Esophagus mucosa (tissue), 1 donor: ENCODE data around the gene TCF23. TPM values are rescaled to one million over a fixed set of nuclear protein-coding genes. Genes with fewer than 3 reads are reported as not detected.
A peak's percentile ranks its signal among the peaks of the same experiment; 100 is the strongest.
"Not testable (repeated sequence)": the region's sequence is repeated elsewhere in the genome, so short reads cannot be mapped to it uniquely, and the experiment has no call there.

Experiments used
- ATAC-seq: fragments of 200-7000 bp; cut with Tn5 transposase; one replicate; pipeline ENCODE4 v1.9.1; 2020
- total RNA-seq: library from RNA; stranded (reverse); gene quantifications from one replicate; pipeline ENCODE4 v1.2.4, GENCODE V29; 2023
- donor health status: DM: yes; HTN: yes; CAD: no.

TCF23 gene
- total RNA-seq, 1 donor from 2014 or later, result not detected

DNA sequence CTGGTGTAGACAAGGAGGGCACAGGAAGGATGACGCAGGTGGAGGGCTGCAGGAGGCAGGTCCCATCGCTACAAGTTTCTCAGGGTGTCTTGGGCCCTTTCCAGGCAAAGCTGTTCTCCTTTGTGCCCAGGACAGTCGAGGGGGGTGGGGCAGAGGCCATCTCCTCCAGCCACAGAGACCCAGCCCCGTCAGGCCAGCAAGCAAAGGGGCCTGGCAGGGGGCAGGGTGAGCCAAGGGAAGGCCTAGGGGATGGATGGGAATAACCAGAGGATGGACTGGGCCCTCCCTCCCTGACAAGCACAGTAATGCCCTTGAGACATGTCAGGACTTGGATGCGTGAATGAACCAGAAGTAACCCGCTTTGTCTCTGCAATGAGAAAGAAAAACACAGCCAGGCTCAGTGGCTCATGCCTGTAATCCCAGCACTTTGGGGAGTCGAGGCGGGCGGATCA is 6.3 kb downstream of the TCF23 start:
- peak; percentile 44 for ATAC-seq

DNA sequence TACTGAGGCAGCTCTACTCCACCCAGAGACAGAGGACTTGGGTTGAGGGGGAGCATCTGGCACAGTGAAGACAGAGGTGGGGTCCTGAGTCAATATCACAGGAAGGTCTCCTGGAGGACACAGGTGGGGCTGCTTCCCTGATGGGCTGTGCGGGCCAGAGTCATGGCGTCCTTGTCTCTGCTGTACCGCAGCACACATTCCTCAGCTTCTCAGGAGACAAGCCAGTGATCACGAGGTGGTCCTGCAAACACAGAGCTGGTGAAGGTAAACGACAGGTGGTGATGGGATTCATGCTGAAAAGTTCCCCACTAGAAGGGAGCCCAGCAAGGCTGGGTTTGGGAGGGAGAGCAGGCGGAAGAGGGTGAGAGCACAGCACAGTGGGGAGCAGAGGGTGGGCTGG is 9.7 kb downstream of the TCF23 start:
- no peak for ATAC-seq

DNA sequence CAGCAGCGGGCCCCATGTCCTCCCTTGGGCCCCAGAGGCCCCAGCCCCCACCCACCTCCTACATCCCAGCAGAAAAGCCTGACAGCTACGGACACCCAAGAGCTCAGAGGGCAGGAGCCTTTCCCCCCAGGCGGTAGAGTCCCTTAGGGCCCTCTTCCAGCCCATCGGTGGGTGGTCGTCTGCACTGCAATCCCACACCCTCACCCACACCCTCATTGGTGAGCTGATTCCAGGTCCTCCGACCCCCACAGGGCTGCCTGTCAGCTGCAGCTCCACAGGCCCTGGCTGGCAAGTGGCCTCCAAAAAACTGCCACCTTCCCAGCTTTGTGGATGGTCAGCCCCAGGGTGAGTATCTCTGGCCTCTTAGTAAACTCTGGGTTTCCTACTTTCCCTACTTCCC is 10.5 kb downstream of the TCF23 start:
- no peak for ATAC-seq

DNA sequence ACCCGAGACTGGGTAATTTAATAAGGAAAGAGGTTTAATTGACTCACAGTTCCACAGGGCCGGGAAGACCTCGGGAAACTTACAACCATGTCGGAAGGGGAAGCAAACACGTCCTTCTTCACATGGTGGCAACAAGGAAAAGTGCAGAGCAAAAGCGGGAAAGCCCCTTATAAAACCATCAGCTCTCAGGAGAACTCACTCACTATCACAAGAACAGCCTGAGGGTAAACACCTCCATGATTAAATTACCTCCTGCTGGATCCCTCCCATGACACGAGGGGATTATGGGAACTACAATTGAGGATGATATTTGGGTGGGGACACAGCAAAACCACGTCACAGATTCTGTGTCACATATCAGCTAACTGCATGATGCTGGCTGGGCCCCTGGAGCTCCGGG is 11.4 kb downstream of the TCF23 start:
- ATAC-seq, result no peak

DNA sequence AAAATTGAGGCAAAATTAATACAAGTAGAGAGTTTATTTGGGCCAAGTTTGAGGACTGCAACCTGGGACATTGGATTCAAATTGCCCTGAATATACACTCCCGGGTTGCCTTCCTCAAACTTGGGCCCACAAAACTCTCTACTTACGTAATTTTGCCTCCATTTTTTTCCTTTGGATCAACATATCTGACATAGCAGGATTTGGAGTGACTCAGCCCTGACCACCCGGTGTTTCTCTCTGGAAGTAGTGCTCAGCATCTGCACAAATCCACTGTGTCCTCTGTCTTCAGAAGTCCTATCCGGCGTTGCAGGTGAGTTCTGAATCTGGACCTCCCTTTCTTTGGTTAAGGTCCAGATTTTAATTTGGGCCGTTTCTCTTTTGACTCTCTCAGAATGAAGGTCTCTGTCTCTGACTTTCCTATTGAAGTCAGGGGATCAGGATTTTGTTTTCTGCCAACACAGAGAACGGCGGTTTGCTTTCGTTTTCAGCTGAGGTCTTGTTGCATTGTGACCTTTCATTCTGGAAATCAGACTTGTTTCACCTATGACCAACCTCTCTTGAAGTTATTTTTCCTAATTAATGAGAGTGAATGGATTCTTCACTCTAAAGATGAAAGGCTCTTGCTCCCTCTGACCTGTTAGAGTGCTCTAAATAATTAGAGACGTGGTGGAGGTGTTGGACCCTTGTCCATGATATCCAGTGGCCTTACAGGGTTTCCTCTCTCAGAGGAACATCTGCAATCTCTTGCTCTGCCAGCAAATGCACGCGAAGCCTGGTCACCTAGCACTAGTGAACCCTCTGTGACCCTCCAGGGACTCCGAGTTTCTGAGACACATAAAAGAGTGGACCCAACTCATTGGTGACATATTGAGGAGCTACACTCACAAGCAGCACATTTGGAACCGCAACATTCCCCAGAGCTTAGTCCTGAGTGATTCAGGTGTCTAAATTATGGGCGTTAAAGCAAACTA is 13.6 kb downstream of the TCF23 start:
- ATAC-seq, result no peak

DNA sequence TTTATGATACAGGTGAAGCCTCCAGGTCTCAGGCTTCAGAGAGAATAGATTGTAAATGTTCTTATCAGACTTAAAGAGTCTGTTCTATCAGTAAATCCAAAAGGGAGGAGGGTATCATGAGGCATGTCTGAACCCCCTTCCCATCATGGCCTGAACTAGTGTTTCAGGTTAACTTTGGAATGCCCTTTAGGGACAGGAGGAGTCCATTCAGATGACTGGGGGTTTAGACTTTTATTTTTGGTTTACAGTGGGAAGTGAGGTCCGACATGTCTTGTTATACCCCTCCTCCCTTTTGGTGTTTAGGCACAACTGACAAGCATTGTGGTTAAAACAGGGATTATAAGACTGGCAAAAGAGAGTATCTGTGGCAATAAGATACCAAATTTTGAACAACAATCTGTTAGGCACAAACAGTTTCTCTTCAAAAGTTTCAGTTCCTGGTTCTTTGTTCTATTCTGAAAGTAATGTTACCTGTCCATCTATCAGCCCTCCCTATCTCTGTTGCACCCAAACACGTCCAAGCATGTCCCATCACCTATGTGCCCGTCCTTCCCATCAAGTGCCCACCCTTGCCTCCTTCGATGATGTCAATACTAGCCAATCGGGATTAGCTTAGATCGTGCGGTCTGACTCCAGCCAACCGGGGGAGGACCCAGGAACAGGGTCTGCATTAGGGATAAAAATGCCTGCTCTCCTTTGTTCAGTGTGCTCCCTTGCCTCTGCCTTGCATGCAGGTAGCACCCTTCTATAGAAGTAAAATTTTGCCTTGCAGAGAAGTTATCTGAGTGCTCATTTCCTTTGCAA is 16.4 kb downstream of the TCF23 start:
- no peak for ATAC-seq

DNA sequence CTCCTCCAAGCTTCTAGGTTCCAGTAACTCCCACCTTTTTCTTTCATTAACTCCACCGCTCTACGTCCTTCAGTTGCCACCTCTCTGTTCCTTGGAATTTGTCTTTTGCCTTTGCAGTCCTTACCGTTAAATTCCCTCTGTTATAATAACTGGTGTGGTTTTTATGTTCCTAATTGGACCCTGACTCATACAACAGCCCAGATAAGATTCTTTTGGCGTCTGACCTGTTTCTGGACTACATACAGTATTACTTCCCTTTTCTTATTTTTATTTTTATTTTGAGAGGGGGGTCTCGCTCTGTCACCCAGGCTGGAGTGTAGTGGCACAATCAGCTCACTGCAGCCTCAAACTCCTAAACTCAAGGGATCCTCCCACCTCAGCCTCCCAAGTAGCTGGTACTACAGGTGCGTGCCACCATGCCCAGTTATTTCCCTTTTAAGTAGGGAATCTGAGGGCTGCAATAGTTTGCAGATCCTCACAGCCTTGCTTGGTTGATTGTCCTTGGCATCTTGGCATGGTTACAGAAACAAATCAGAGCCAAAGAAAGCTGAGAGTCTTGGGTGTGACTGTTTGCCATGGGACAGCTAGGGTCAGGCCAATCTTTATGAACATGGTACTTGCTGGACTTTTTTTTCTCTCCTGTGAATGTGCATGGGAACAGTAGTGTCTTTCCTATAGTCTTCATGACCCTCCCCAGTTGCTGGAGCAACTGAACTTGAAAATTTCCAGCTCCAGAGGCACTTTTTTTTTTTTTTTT is 22.0 kb downstream of the TCF23 start:
- no peak for ATAC-seq

DNA sequence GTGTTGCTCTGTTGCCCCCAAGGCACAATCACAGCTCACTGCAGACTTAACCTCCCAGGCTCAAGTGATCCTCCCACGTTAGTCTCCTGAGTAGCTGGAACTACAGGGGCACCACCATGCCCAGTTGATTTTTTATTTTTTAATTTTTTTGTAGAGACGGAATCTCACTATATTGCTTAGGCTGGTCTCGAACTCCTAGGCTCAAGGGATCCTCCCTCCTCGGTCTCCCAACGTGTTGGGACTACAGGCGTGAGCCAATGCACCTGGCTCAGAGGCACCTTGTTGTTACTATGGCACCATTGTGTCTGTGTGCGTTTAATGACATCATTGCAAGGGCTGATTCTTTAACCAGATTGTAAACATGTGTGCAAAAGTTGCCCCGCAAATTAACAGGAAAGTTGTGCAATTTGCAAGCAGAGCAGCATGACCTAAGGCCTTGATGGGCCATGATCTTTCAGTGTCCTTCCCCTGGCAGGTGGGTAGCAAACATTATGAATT is 22.6 kb downstream of the TCF23 start:
- ATAC-seq, result no peak

DNA sequence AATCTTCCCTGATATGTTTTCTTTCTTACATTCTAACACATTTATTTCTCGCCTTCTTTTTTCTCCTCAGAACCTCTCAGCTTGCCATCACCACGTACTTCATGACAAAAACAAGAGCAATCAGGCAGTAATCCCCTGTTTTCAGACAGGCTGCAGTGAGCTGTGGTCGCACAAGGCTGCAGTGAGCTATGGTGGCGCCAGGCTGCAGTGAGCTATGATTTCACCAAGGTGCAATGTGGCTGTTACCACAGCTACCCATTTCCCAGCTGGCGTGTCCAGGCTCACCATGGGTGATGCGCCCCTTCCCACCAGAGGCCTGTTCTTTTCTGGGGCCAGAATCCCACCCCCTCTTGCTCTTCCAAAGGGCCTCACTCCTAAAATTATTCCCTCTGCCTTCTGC is 25.8 kb downstream of the TCF23 start:
- ATAC-seq, result no peak

DNA sequence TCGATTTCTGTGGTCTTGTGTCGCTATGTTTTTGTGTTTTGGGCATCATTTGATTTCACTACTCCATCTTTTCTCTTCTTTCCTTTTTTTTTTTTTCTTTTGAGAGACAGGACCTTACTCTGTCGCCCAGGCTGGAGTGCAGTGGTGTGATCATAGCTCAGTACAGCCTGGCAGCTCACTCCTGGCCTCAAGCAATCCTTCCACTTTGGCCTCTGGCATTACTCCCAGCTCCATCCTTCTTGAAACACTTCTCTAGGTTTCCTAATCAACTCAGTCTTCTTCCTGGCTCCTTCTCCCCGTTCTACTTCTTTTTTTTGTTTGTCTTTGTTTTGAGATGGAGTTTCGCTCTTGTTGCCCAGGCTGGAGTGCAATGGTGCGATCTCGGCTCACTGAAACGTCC is 26.5 kb downstream of the TCF23 start:
- ATAC-seq, result no peak

DNA sequence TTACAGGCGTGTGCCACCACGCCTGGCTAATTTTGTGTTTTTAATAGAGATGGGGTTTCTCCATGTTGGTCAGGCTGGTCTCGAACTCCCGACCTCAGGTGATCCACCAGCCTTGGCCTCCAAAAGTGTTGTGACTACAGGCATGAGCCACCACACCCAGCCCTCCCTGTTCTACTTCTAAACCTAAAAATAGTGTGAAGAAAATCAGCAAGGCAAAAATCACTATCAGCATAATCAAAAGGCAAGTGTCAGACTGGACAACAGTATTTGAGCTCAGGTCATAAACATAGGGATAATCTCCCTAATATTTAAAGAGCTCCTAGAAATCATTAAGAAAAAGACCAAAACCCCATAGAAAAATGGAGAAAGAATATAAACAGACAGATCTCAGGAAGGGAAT is 27.0 kb downstream of the TCF23 start:
- not testable (repeated sequence) for ATAC-seq

DNA sequence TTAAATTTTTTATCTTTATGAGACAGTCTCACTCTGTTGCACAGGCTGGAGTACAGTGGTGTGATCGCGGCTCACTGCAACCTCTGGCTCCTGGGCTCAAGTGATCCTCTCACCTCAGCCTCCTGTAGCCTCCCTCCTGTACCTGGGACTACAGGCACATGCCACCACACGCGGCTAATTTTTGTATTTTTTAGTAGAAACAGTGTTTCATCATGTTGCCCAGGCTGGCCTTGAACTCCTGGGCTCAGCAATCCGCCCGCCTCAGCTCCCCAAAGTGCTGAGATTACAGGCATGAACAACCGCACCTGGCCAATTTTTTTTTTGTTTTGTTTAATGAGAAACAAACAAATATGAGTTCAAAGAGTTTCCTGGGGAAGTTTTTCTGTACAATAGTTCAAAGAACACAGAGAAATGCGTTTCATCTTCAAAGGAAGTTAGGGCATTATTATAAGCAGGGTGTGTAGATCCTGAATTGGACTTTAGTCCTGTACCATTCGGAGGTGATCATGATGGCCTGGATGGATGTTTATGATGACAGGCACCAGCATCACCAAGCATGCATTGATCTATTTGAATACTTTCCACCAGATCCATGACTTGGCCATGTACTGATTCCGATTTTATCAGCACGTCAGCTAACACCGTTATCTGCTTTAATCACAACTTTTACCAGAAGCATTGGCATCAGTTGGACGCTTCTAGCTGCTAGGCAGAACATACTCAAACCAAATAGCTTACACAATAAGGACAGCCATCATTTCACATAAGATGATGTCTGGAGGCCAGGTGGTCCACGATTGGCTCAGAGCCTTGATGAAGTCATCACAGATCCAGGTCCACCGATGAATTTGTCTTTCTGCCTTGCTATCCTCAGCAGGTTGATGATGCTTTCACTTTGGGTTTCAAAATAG is 28.9 kb downstream of the TCF23 start:
- no peak for ATAC-seq

DNA sequence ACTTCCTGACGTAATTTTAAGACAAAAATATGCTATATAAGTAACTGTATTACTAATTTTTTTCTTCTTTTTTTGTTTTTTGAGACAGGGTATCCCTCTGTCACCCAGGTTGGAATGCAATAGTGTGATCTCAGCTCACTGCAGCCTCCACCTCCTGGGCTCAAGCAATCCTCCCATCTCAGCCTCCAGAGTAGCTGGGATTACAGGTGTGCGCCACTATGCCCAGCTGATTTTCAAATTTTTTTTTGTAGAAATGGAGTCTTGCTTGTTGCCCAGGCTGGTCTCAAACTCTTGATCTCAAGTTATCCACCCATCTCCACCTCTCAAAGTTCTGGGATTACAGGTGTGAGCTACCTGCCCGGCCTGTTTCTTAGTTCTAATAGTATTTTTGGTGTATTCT is 29.7 kb downstream of the TCF23 start:
- no peak for ATAC-seq

DNA sequence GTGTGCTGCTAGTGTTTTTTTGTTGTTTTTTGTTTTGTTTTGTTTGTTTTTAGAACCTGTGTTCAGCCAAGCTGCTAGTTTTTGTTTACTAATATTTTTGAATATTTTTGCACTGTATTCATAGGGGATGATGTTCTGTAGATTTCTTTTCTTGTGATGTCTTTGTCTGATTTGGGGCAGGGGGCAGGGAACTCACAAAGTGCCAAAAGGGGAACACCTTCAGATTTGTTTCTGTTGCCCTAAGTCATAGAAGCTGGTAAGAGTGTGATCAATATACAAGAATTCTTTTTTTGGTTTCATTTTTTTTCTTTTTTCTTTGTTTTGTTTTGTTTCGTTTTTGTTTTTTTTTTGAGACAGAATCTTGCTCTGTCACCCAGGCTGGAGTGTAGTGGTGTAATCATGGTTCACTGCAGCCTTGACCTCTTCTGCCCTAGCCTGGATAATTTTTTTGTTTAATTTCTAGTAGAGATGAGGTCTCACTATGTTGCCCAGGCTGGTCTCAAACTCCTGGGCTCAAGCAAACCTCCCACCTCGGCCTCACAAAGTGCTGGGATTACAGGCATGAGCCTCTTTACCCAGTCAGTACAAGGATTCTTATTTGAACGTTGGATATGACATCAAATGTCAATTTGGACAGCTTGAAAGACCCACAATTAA is 30.7 kb downstream of the TCF23 start:
- ATAC-seq, result no peak

DNA sequence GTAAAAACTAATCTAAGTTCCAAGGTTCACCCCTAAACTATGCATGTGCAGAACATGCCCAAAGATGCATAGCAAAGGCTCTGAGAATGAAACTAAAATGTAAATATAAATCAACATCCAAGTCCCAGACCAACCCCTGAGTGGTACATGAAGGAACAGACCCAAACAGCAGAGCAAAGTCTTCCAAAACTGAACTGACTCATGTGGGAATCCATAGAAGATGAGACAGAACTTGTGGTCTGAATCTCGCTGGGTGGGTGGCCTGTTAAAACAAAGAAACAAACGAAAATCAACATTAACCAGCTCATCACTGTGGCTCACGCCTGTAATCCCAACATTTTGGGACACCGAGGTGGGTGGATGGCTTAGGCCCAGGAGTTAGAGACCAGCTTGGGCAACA is 33.5 kb downstream of the TCF23 start:
- ATAC-seq, result no peak

DNA sequence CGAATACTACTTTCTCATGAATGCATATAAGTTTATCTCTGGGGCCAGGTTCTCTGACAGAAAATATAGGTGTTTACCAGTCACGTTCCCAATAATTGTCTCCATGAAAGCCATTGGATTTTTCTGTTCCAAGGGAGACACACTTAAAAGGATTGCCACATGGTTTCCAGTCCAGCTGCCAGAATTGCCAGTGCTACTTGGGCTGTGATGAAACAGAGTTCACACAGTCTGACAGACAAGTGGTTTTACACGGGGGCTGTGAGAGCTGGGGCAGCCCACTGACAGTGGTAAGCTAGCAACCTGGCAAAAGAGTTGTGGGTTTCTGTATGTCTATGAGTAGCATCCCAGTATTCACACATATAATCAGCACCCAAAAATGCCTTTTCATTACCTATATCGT is 35.3 kb downstream of the TCF23 start:
- ATAC-seq, result no peak

DNA sequence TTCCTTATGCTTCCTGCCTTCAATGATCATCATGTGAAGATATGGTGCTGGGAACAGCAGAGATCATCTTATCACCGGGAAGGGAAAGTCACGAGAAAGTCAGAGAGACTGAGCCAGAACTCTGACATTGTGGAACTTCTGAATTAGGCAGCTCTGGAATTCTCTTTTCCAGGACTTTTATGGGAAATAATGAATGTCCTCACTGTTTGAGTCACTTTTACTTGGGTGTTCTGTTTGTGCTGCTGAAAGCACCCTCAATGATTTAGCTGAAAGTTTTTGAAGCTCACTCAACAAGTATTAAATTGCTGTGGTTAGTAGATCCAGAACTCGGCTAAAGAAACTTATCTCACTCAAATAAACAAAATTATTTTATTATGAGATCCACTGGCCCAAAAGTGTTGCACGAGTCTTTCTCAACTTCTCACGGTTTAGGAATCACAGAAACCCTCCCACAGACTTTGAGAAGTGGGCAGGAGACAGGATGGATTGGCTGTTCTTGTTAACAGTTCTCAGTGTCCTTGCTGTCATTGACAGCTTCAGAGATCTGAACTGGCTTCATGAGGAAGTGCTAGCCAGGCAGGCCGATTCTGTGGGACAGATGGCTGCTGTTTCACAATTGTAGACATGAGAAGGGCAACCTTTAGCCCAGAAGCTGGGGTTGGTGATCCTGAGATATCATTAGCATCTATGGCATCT is 36.7 kb downstream of the TCF23 start:
- no peak for ATAC-seq

DNA sequence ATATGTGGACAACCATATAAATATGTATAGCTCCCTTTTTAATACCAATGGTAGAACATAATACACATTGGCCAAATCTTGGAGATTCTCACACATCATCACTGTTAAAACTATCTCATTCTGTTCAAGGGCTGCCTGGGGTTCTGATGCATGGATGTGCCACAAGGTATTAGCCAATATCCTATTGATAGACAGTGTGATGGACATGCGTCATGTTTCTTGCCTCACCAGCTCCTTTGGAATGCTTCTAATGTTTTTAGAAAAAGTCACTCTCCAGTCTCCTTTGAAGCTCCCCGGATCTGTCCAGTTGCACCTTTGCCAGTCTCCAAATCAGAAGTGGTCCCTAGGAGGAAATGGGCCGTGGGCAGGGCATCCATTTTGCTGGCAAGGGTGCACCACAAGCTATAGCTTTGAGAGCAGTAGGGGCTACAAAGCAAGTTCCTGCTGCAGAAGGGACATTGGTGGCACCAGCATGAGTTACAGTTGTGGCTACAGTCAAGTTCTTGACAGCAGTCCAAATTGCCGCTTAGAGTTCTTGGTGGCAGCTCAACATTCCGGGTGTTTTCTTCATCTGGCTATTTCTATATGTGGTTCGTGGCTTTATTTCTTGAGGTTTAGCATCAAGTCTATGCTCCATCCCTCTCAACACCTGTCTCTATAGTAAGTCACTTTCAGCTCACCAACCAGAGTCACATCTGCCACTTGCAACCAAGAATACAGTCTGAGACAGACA is 38.0 kb downstream of the TCF23 start:
- no peak for ATAC-seq

DNA sequence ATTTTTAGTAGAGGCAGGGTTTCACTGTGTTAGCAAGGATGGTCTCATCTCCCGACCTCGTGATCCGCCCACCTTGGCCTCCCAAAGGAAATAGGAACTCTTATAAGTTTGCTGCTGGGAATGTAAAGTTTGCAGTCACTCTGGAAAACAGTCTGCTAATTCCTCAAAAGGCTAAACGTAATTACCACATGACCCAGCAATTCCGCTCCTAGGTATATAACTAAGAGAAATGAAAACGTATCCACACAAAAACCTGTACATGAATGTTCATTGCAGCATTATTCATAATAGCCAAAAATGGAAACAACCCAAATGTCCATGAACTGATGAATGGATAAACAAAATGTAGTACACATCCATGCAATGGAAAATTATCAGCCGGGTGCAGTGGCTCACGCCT is 41.2 kb downstream of the TCF23 start:
- ATAC-seq, result no peak
